A549 (cell line): ENCODE measurements around the gene TYR.

ENCODE experiments used
- CTCF ChIP-seq: fragments of >200 bp; sonication (Bioruptor Twin); formaldehyde crosslinking; IDR thresholded peaks from 3 replicates; pipeline ENCODE4 v1.5.1; 2016
- EP300 ChIP-seq, 2 experiments: fragments of >200 bp; sonication (Bioruptor Twin); formaldehyde crosslinking; IDR thresholded peaks; 2 replicates in 1 of 2; 3 replicates in 1 of 2; pipeline ENCODE4 v1.6.1; 2016 to 2017
- HOXA7 ChIP-seq: fragments of 250-450 bp; sonication (Bioruptor Pico); IDR thresholded peaks from 2 replicates; pipeline ENCODE4 v1.5.0; 2020; ENCODE audit warnings: mild to moderate bottlenecking, moderate library complexity
- NPAS2 ChIP-seq: fragments of 250-450 bp; sonication (Bioruptor Pico); IDR thresholded peaks from 2 replicates; pipeline ENCODE4 v1.8.0; 2022; ENCODE audit warnings: mild to moderate bottlenecking, moderate library complexity, borderline replicate concordance
- RAD21 ChIP-seq, 2 experiments: fragments of >200 bp in 1 of 2; sonication (Bioruptor Twin) in 1 of 2; formaldehyde crosslinking in 1 of 2; IDR thresholded peaks in 1 of 2; conservative IDR thresholded peaks in 1 of 2; 2 replicates in 1 of 2; 3 replicates in 1 of 2; pipeline ENCODE4 v1.6.1; 2012 to 2018; ENCODE audit warnings: inconsistent platforms in 1 of 2

- no peak for TF ChIP-seq RAD21 (conservative IDR thresholded peaks at IDR 0.05 in 1 of 2, IDR thresholded peaks at IDR 0.05 in 1 of 2)
- TF ChIP-seq NPAS2 (CRISPR knock-in tag), result no peak
- no peak for TF ChIP-seq CTCF
- no peak for TF ChIP-seq HOXA7 (CRISPR knock-in tag)
- TF ChIP-seq EP300 (IDR thresholded peaks at IDR 0.05), result no peak
Observed at GRCh38 chr11:89279176-89279575, 101.5 kb downstream of the TYR start.
